GM10248 (cell line): ENCODE measurements around the gene SDHAF4.

ENCODE experiments used
- CTCF ChIA-PET: fragments of 300-600 bp; sonication (Branson Sonifier 250); formaldehyde crosslinking; extraction: SDS; loops from one replicate; lab custom pipeline; 2021; ENCODE audit warnings: antibody characterized with exemption; lab: Yijun Ruan, JAX
- POLR2A ChIA-PET: fragments of 350-650 bp; sonication (Branson Sonifier 250); formaldehyde crosslinking; extraction: SDS; loops from one replicate; lab custom pipeline; 2020; ENCODE audit warnings: antibody characterized with exemption; lab: Yijun Ruan, JAX
- DNase-seq: peaks from one replicate; pipeline ENCODE4 v3.0.0; 2012; ENCODE audit errors: extremely low spot score
- CTCF ChIP-seq: IDR thresholded peaks from 2 replicates; pipeline ENCODE4 v1.5.1; 2012; ENCODE audit warnings: mild to moderate bottlenecking, low read depth; ENCODE audit errors: extremely low read depth, missing control alignments, control extremely low read depth

SDHAF4 gene

DNA sequence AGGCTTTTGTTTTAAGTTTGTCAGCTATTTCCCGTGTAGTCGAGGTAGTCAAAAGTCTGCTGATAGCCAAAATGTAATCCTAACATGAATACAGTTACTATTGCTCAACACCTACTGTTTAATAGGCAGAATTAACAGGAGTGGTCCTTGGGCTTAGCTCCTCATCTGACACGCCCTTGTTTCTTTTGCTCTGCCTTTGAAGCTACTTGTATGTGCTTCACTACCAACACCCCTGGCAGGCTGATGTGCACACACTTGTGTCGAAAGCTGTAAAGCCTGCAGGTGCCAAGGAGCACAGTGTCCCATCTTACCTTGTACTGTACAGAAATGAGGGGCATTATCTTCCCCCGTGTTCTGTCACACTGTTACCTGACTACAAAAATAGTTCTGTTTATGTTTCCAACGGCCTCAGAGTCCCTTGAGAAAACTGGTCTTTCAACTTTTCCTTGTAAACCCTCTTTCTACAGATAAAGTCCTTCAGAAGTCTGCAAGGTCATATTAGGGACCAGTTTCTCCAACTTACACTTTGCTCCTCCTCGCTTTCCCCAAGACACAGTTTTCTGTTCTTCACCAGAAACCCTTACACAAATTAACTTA is 9.3 kb downstream of the SDHAF4 start:
- no peak for DNase-seq

GRCh38 chr6:70586114-70586513 is 19.4 kb downstream of the SDHAF4 start:
- DNase-seq: peak; percentile 60
- POLR2A ChIA-PET: interaction anchor here (0.7 kb wide), 1 partner anchor 313 kb away, joined by 10 read pairs; no protein-coding TSS in a partner anchor
- CTCF ChIA-PET: interaction anchor here (1.0 kb wide), 1 partner anchor 9 kb away, joined by 3 read pairs; no protein-coding TSS in a partner anchor
- TF ChIP-seq CTCF: no peak

More for the DNA sequence above, 9.3 kb downstream of the SDHAF4 start:
- CTCF ChIA-PET: interaction anchor here (0.7 to 1.3 kb wide), 3 partner anchors 10 to 77 kb away, joined by 3 to 4 read pairs (median 3); partner anchors contain the start of gene SDHAF4
- POLR2A ChIA-PET: no interaction called here
- TF ChIP-seq CTCF: no peak

DNA sequence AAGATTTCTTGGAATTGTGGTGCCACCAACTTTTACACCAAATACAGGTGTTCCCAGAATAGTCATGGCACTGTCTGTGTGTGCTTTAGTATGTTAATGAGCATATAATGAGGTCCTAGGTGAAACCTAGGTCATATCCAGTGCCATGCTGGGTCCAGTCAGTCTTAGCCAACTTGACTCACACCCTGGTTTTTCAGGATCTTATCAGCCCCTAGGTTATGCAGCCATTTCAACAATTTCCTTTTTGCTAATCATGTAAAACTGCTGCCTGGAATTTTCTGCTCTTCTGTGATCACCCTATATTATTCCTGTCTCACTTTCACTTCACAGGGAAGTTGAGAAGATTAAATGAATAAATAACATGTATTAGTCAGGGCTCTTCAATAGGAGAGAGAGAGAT is 23.7 kb downstream of the SDHAF4 start:
- CTCF ChIA-PET: no interaction called here
- no peak for DNase-seq
- POLR2A ChIA-PET: no interaction called here
- TF ChIP-seq CTCF: no peak

GRCh38 chr6:70592391-70593117 is 25.8 kb downstream of the SDHAF4 start:
- TF ChIP-seq CTCF: no peak
- no peak for DNase-seq
- ChIA-PET CTCF (no interaction called here), POLR2A (no interaction called here)

DNA sequence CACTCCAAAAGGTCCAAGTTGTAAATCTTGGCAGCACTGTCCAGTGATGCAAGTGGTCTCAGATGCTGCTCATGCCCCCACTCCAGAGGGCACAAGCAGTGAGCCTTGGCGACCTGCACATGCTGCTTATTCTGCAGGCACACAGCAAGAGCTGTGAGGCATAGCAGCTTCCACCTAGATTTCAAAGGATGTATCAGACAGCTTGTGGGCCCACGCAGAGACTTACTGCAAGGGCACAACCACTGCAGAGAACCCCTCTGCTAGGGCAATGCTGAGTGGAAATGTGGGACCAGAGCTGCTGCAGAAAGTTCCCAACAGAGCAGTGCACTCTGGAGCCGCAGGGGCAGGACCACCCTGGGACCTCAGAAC is 26.4 kb downstream of the SDHAF4 start:
- ChIA-PET CTCF (no interaction called here), POLR2A (no interaction called here)
- no peak for DNase-seq
- no peak for TF ChIP-seq CTCF

- TF ChIP-seq CTCF: no peak
- POLR2A ChIA-PET: no interaction called here
- CTCF ChIA-PET: interaction anchor here (0.7 to 1.6 kb wide), 3 partner anchors 13 to 108 kb away, joined by 3 to 5 read pairs (median 3); no protein-coding TSS in a partner anchor
- no peak for DNase-seq
Measured at GRCh38 chr6:70599187-70599586, 32.5 kb downstream of the SDHAF4 start.
